SK-N-SH treated with all-trans-retinoic acid at 6 μM for 48 hours (cell line): Measurements from ENCODE around the gene STC2.

Source experiments
- ARNTL ChIP-seq: fragments of 450-650 bp; formaldehyde crosslinking; IDR thresholded peaks from 2 replicates; pipeline ENCODE4 v1.5.0; 2020; ENCODE audit warnings: low read depth, mild to moderate bottlenecking, moderate library complexity, borderline replicate concordance
- CSDC2 ChIP-seq: fragments of 250-450 bp; sonication (Bioruptor Pico); IDR thresholded peaks from 2 replicates; pipeline ENCODE4 v1.5.0; 2020; ENCODE audit warnings: mild to moderate bottlenecking, moderate library complexity
- GLIS3 ChIP-seq: fragments of 250-450 bp; sonication (Bioruptor Pico); IDR thresholded peaks from 2 replicates; pipeline ENCODE4 v1.5.0; 2020; ENCODE audit warnings: mild to moderate bottlenecking, moderate library complexity
- ISL1 ChIP-seq: fragments of 250-450 bp; sonication (Bioruptor Pico); IDR thresholded peaks from 2 replicates; pipeline ENCODE4 v2.1.2; 2022; ENCODE audit warnings: mild to moderate bottlenecking, moderate library complexity
- OSR1 ChIP-seq: fragments of 250-450 bp; sonication (Bioruptor Pico); IDR thresholded peaks from 2 replicates; pipeline ENCODE4 v1.8.0; 2022; ENCODE audit warnings: moderate library complexity, mild to moderate bottlenecking, inconsistent platforms
- RARB ChIP-seq: fragments of 250-450 bp; sonication (Bioruptor Pico); IDR thresholded peaks from 2 replicates; pipeline ENCODE4 v1.8.0; 2021; ENCODE audit warnings: mild to moderate bottlenecking, moderate library complexity
- SNAI2 ChIP-seq: fragments of 250-450 bp; sonication (Bioruptor Pico); IDR thresholded peaks from 2 replicates; pipeline ENCODE4 v1.5.0; 2020; ENCODE audit warnings: mild to moderate bottlenecking, moderate library complexity
- TCF4 ChIP-seq: fragments of 250-450 bp; sonication (Bioruptor Pico); IDR thresholded peaks from 2 replicates; pipeline ENCODE4 v1.8.0; 2021; ENCODE audit warnings: mild to moderate bottlenecking, moderate library complexity, borderline replicate concordance
- TOX ChIP-seq: fragments of 250-450 bp; sonication (Bioruptor Pico); IDR thresholded peaks from 2 replicates; pipeline ENCODE4 v1.8.0; 2021; ENCODE audit warnings: mild to moderate bottlenecking, moderate library complexity, borderline replicate concordance
- ZFP30 ChIP-seq: fragments of 450-650 bp; formaldehyde crosslinking; IDR thresholded peaks from 2 replicates; pipeline ENCODE4 v1.5.0; 2022; ENCODE audit warnings: mild to moderate bottlenecking, moderate library complexity
- ZNF565 ChIP-seq: fragments of 450-650 bp; formaldehyde crosslinking; conservative IDR thresholded peaks from 2 replicates; pipeline ENCODE4 v1.5.0; 2020; ENCODE audit warnings: low read depth, mild to moderate bottlenecking, moderate library complexity
- TF ChIP-seq, protein P1 (sequence below): fragments of 250-450 bp; sonication (Bioruptor Pico); IDR thresholded peaks from 2 replicates; pipeline ENCODE4 v1.5.1; 2020; ENCODE audit warnings: low read depth, mild to moderate bottlenecking, moderate library complexity
- TF ChIP-seq, protein P2 (sequence below): fragments of 250-450 bp; sonication (Bioruptor Pico); IDR thresholded peaks from 2 replicates; pipeline ENCODE4 v1.5.0; 2020; ENCODE audit warnings: mild to moderate bottlenecking, moderate library complexity
- TF ChIP-seq, protein P3 (sequence below): fragments of 250-450 bp; sonication (Bioruptor Pico); IDR thresholded peaks from 2 replicates; pipeline ENCODE4 v1.8.0; 2020; ENCODE audit warnings: mild to moderate bottlenecking, moderate library complexity, borderline replicate concordance

DNA sequence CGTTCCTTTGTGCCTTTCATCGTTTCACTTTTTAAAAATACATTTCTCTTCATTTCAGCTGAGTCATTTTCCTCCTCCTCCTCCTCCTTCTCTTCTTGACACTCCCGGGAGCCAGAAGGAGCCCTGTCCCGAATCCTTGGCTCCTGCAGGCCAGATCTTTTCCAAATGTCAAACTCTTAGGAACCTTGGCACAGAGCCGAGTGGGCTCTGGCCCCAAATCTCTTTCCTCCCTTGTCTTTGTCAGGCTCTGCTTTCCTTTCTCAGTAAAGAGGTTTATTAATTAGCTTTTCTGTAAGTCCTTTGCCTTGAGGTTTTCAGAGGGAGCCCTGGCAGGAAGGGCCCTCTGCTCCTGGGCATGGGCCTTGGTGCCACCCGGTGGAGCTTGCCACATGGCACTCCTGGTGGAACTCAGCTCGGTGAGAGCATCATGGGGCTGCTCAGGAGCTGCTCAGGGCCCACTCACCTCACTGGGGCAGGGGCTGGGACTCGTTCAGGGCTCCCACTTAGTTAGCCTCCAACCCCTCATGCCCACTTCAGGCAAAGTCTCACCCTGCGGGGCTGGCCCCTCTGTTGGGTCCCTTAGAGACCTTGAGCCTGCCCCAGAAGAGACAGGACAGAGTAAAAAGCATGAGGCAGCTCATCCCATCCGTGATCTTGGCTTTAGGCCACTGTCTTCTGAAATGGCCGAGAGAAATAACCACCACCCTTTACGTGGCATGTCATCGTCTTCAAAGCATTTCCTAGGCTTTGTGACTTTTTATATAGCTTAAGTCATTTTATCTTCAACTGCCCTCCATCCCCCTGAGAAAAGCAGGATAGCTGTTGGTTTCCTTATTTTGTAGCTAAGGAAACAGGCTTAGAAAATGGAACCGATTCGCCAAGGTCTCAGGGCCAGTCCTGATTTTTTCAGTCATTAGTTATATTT lies 17.1 kb downstream of the STC2 start:
- TF ChIP-seq OSR1 (no peak), SNAI2 (no peak), TCF4 (CRISPR knock-in tag) (no peak), ZFP30 (CRISPR knock-in tag) (no peak), ISL1 (CRISPR knock-in tag) (no peak), ZNF565 (CRISPR knock-in tag) (no peak), GLIS3 (no peak), RARB (CRISPR knock-in tag) (no peak), TOX (CRISPR knock-in tag) (no peak), CSDC2 (CRISPR knock-in tag) (no peak), ARNTL (no peak)
- TF ChIP-seq, protein P1, sequence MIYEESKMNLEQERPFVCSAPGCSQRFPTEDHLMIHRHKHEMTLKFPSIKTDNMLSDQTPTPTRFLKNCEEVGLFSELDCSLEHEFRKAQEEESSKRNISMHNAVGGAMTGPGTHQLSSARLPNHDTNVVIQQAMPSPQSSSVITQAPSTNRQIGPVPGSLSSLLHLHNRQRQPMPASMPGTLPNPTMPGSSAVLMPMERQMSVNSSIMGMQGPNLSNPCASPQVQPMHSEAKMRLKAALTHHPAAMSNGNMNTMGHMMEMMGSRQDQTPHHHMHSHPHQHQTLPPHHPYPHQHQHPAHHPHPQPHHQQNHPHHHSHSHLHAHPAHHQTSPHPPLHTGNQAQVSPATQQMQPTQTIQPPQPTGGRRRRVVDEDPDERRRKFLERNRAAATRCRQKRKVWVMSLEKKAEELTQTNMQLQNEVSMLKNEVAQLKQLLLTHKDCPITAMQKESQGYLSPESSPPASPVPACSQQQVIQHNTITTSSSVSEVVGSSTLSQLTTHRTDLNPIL, result no peak
- TF ChIP-seq, protein P2, sequence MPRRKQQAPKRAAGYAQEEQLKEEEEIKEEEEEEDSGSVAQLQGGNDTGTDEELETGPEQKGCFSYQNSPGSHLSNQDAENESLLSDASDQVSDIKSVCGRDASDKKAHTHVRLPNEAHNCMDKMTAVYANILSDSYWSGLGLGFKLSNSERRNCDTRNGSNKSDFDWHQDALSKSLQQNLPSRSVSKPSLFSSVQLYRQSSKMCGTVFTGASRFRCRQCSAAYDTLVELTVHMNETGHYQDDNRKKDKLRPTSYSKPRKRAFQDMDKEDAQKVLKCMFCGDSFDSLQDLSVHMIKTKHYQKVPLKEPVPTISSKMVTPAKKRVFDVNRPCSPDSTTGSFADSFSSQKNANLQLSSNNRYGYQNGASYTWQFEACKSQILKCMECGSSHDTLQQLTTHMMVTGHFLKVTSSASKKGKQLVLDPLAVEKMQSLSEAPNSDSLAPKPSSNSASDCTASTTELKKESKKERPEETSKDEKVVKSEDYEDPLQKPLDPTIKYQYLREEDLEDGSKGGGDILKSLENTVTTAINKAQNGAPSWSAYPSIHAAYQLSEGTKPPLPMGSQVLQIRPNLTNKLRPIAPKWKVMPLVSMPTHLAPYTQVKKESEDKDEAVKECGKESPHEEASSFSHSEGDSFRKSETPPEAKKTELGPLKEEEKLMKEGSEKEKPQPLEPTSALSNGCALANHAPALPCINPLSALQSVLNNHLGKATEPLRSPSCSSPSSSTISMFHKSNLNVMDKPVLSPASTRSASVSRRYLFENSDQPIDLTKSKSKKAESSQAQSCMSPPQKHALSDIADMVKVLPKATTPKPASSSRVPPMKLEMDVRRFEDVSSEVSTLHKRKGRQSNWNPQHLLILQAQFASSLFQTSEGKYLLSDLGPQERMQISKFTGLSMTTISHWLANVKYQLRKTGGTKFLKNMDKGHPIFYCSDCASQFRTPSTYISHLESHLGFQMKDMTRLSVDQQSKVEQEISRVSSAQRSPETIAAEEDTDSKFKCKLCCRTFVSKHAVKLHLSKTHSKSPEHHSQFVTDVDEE (CRISPR knock-in tag), result no peak
- TF ChIP-seq, protein P3, sequence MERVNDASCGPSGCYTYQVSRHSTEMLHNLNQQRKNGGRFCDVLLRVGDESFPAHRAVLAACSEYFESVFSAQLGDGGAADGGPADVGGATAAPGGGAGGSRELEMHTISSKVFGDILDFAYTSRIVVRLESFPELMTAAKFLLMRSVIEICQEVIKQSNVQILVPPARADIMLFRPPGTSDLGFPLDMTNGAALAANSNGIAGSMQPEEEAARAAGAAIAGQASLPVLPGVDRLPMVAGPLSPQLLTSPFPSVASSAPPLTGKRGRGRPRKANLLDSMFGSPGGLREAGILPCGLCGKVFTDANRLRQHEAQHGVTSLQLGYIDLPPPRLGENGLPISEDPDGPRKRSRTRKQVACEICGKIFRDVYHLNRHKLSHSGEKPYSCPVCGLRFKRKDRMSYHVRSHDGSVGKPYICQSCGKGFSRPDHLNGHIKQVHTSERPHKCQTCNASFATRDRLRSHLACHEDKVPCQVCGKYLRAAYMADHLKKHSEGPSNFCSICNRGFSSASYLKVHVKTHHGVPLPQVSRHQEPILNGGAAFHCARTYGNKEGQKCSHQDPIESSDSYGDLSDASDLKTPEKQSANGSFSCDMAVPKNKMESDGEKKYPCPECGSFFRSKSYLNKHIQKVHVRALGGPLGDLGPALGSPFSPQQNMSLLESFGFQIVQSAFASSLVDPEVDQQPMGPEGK (CRISPR knock-in tag), result no peak
